Fibroblast of lung (primary cell): ENCODE results near the gene SPC25. TPM values are rescaled to one million over a fixed set of nuclear protein-coding genes. Genes with fewer than 3 reads are reported as not detected.

Experiments used
- DNase-seq, 2 donors: peaks; one replicate each; pipeline versions ENCODE4 v3.0.0 to v3.0.0-alpha.2; 2010; ENCODE audit warnings: low read depth in 2 of 2
- H2AFZ ChIP-seq: 2 replicates; pipeline ENCODE4 v1.5.1; 2012; ENCODE audit warnings: low read length, control low read depth, inconsistent platforms
- H3K27ac ChIP-seq: 2 replicates; pipeline ENCODE4 v1.5.1; 2011; ENCODE audit warnings: low read length, control low read depth; ENCODE audit not compliant: insufficient read depth
- H3K27me3 ChIP-seq: 2 replicates; pipeline ENCODE4 v1.5.1; 2011; ENCODE audit warnings: mild to moderate bottlenecking, low read length; ENCODE audit not compliant: control insufficient read depth, insufficient read depth
- H3K36me3 ChIP-seq: 2 replicates; pipeline ENCODE4 v1.5.1; 2011; ENCODE audit warnings: low read length; ENCODE audit not compliant: control insufficient read depth, insufficient read depth
- H3K4me1 ChIP-seq: 2 replicates; pipeline ENCODE4 v1.5.1; 2011; ENCODE audit warnings: low read length; ENCODE audit not compliant: control insufficient read depth, insufficient read depth; ENCODE audit errors: extremely low read depth
- H3K4me2 ChIP-seq: 2 replicates; pipeline ENCODE4 v1.5.1; 2011; ENCODE audit warnings: low read length, control low read depth; ENCODE audit not compliant: insufficient read depth; ENCODE audit errors: extremely low read depth
- H3K4me3 ChIP-seq, 4 experiments: fragments of 200-600 bp in 1 of 4; sonication (generic) in 1 of 4; replicated peaks in 1 of 4; 2 replicates each; pipeline ENCODE4 v1.5.1; 2011 to 2016; ENCODE audit warnings: low read length in 4 of 4, low read depth in 3 of 4, mild to moderate bottlenecking in 3 of 4, control low read depth in 2 of 4, inconsistent platforms in 1 of 4, mixed read lengths in 1 of 4; ENCODE audit not compliant: insufficient read depth in 1 of 4; ENCODE audit errors: control extremely low read depth in 1 of 4
- H3K79me2 ChIP-seq: 2 replicates; pipeline ENCODE4 v1.5.1; 2012; ENCODE audit warnings: mild to moderate bottlenecking, low read length, inconsistent platforms; ENCODE audit not compliant: control insufficient read depth, insufficient read depth
- H3K9ac ChIP-seq: 2 replicates; pipeline ENCODE4 v1.5.1; 2011; ENCODE audit warnings: mild to moderate bottlenecking, low read length, control low read depth; ENCODE audit not compliant: insufficient read depth
- H3K9me3 ChIP-seq: 2 replicates; pipeline ENCODE4 v1.5.1; 2012; ENCODE audit warnings: low read depth, low read length; ENCODE audit not compliant: control insufficient read depth, insufficient read depth
- H4K20me1 ChIP-seq: 2 replicates; pipeline ENCODE4 v1.5.1; 2011; ENCODE audit warnings: low read length; ENCODE audit not compliant: control insufficient read depth, insufficient read depth; ENCODE audit errors: extremely low read depth
- CTCF ChIP-seq, 2 donors: IDR thresholded peaks in 1 of 2; conservative IDR thresholded peaks in 1 of 2; 1 replicate in 1 of 2; 2 replicates in 1 of 2; pipeline ENCODE4 v1.5.1; 2011 to 2012; ENCODE audit warnings: low read length in 2 of 2, control low read depth in 1 of 2, inconsistent platforms in 1 of 2, low read depth in 1 of 2, mild to moderate bottlenecking in 1 of 2
- EZH2 ChIP-seq: IDR thresholded peaks from 2 replicates; pipeline ENCODE4 v1.5.1; 2012; ENCODE audit warnings: low read length, control low read depth, mild to moderate bottlenecking; ENCODE audit errors: missing control alignments
- polyA plus RNA-seq, 2 donors: library from polyadenylated mRNA; depleted of rRNA in 1 of 2; stranded (reverse) in 1 of 2; unstranded in 1 of 2; fragments of >200 nt; gene quantifications; 2 replicates each; pipeline ENCODE4 v1.2.1, GENCODE V29; 2011 to 2012; ENCODE audit warnings: missing spikeins in 1 of 2
- total RNA-seq: library from RNA; depleted of rRNA; stranded (reverse); fragments of >200 nt; gene quantifications from 2 replicates; pipeline ENCODE4 v1.2.1, GENCODE V29; 2014

Gene SPC25
- total and polyA plus RNA-seq, 2 donors (not counting 1 experiment from before 2014, with no cell fraction given) = 0.99 to 4.8 TPM

GRCh38 chr2:168897449-168897848, 7.2 kb upstream of the SPC25 start:
- no peak for TF ChIP-seq CTCF (conservative IDR thresholded peaks at IDR 0.05 in 1 of 2, IDR thresholded peaks at IDR 0.05 in 1 of 2; ENCODE audit: low read depth in 1 of 2, low read length in 2 of 2)
- no peak for TF ChIP-seq EZH2
- no peak for DNase-seq
- no peaks in the 10 kb centered on the region for H3K79me2 ChIP-seq
- no peaks in the 10 kb centered on the region for H3K4me1 ChIP-seq
- no peak overlapping the region for H3K27ac ChIP-seq
- no peaks in the 10 kb centered on the region for H4K20me1 ChIP-seq
- H3K4me3 ChIP-seq = no peak overlapping the region
- no peaks in the 10 kb centered on the region for H3K9me3 ChIP-seq
- H3K4me2 ChIP-seq = no peak overlapping the region
- H3K27me3 ChIP-seq = no peaks in the 10 kb centered on the region
- no peak overlapping the region for H2AFZ ChIP-seq
- H3K9ac ChIP-seq = no peak overlapping the region
- H3K36me3 ChIP-seq = no peaks in the 10 kb centered on the region

GRCh38 chr2:168896783-168897182, 6.6 kb upstream of the SPC25 start:
- Histone ChIP-seq H3K4me3 (no peak overlapping the region), H3K4me1 (no peaks in the 10 kb centered on the region), H3K9ac (no peak overlapping the region), H3K36me3 (no peaks in the 10 kb centered on the region), H3K4me2 (no peak overlapping the region), H3K27ac (no peak overlapping the region), H2AFZ (no peak overlapping the region), H3K9me3 (no peaks in the 10 kb centered on the region), H3K27me3 (no peaks in the 10 kb centered on the region), H3K79me2 (no peaks in the 10 kb centered on the region), H4K20me1 (no peaks in the 10 kb centered on the region)
- TF ChIP-seq EZH2 (no peak), CTCF (conservative IDR thresholded peaks at IDR 0.05 in 1 of 2, IDR thresholded peaks at IDR 0.05 in 1 of 2; ENCODE audit: low read depth in 1 of 2, low read length in 2 of 2) (no peak)
- no peak for DNase-seq

- DNase-seq = peak in 1 of 2 donors; percentile 18
- H3K27me3 ChIP-seq = no peaks in the 10 kb centered on the region
- H3K9me3 ChIP-seq = no peaks in the 10 kb centered on the region
- H3K4me2 ChIP-seq = no peak overlapping the region
- no peaks in the 10 kb centered on the region for H3K4me1 ChIP-seq
- TF ChIP-seq CTCF (conservative IDR thresholded peaks at IDR 0.05 in 1 of 2, IDR thresholded peaks at IDR 0.05 in 1 of 2; ENCODE audit: low read depth in 1 of 2, low read length in 2 of 2) (no peak), EZH2 (no peak)
- H3K9ac ChIP-seq = no peak overlapping the region
- no peaks in the 10 kb centered on the region for H4K20me1 ChIP-seq
- H3K79me2 ChIP-seq = no peaks in the 10 kb centered on the region
- no peak overlapping the region for H3K4me3 ChIP-seq
- H3K36me3 ChIP-seq = no peaks in the 10 kb centered on the region
- H3K27ac ChIP-seq = no peak overlapping the region
- H2AFZ ChIP-seq = no peak overlapping the region
These were observed 5.5 kb upstream of the SPC25 start for GRCh38 chr2:168895771-168896170.
